ENCODE measurements around the gene ARHGAP22.

The ARHGAP22 gene

GRCh38 chr10:48478980-48479811, 125.7 kb downstream of the ARHGAP22 start:
- H3K4me3 ChIP-seq (ENCODE audit: low read depth, low read length), result no peak overlapping the region
- TF ChIP-seq, protein P1, sequence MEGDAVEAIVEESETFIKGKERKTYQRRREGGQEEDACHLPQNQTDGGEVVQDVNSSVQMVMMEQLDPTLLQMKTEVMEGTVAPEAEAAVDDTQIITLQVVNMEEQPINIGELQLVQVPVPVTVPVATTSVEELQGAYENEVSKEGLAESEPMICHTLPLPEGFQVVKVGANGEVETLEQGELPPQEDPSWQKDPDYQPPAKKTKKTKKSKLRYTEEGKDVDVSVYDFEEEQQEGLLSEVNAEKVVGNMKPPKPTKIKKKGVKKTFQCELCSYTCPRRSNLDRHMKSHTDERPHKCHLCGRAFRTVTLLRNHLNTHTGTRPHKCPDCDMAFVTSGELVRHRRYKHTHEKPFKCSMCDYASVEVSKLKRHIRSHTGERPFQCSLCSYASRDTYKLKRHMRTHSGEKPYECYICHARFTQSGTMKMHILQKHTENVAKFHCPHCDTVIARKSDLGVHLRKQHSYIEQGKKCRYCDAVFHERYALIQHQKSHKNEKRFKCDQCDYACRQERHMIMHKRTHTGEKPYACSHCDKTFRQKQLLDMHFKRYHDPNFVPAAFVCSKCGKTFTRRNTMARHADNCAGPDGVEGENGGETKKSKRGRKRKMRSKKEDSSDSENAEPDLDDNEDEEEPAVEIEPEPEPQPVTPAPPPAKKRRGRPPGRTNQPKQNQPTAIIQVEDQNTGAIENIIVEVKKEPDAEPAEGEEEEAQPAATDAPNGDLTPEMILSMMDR (IDR thresholded peaks at IDR 0.05; ENCODE audit: borderline replicate concordance, insufficient read depth, low read depth, low read length), result no peak

- TF ChIP-seq, protein P1 (IDR thresholded peaks at IDR 0.05; ENCODE audit: borderline replicate concordance, insufficient read depth, low read depth, low read length), result no peak
- no peak overlapping the region for H3K4me3 ChIP-seq (ENCODE audit: low read depth, low read length)
Measured at GRCh38 chr10:48478469-48478868, 126.4 kb downstream of the ARHGAP22 start.

- TF ChIP-seq, protein P1 (IDR thresholded peaks at IDR 0.05; ENCODE audit: borderline replicate concordance, insufficient read depth, low read depth, low read length), result no peak
- no peak overlapping the region for H3K4me3 ChIP-seq (ENCODE audit: low read depth, low read length)
Measured at GRCh38 chr10:48477616-48478015, 127.3 kb downstream of the ARHGAP22 start.

DNA sequence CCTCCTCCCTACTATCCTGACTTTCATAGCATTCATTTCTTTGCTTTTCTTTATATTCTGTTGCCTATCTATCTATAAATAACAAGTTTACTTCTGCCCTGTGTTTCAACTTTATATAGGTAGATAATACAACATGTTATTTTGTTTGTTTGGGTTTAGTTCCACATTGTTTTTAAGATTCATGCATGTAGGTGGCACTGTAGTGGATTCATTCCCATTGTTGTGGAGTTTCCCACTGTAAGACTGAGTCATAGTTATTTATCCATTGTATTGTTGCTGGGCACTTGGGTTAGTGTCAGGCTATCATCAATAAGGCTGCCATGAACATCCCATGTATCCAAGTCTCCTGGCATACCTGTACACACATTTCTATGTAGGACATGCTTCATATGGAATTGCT, 127.7 kb downstream of the ARHGAP22 start:
- no peak overlapping the region for H3K4me3 ChIP-seq (ENCODE audit: low read depth, low read length)
- TF ChIP-seq, protein P1 (IDR thresholded peaks at IDR 0.05; ENCODE audit: borderline replicate concordance, insufficient read depth, low read depth, low read length), result no peak

DNA sequence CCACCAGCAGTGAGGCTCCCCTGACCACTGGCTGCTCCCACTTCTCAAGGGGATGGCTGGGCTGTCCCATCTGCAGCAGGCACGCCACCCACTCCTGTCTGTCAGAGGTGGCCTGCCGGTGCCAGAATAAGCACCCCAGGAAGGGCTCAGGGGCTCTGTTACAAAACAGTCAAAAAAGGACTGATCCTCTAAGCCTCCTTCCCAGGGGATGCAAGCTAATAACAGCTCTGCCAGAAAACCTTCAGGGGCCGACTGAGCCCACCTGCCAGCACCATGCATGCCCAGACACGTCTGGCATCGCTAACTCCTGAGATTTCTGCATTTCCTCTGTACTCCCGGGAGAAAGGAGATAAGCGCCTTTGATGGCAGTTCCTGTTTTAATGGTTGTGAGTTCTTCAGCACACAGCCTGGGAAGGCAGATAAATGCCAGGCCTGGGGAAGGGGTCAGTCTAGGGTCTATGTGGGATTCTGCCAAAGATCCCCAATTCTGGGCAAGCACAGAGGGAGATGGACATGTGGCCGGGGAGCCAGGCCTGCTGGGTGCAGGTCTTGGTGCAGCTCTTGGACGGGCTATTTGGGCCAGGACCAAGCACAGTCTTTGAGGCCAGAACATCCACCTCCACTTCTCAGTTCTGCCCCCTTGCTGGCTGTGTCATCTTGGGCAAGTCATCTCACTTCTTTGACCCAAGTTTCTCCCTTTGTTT, 128.4 kb downstream of the ARHGAP22 start:
- TF ChIP-seq, protein P1 (IDR thresholded peaks at IDR 0.05; ENCODE audit: borderline replicate concordance, insufficient read depth, low read depth, low read length), result no peak
- H3K4me3 ChIP-seq (ENCODE audit: low read depth, low read length), result no peak overlapping the region

GRCh38 chr10:48475943-48476278, 129.0 kb downstream of the ARHGAP22 start:
- no peak overlapping the region for H3K4me3 ChIP-seq (ENCODE audit: low read depth, low read length)
- TF ChIP-seq, protein P1 (IDR thresholded peaks at IDR 0.05; ENCODE audit: borderline replicate concordance, insufficient read depth, low read depth, low read length), result no peak

All from GM12875 (cell line).